ENCODE results near the gene PEDS1. TPM values are rescaled to one million over a fixed set of nuclear protein-coding genes. Genes with fewer than 3 reads are reported as not detected.

Gene PEDS1
- total RNA-seq, 1 donor from 2014 or later = 44.1 TPM

DNA sequence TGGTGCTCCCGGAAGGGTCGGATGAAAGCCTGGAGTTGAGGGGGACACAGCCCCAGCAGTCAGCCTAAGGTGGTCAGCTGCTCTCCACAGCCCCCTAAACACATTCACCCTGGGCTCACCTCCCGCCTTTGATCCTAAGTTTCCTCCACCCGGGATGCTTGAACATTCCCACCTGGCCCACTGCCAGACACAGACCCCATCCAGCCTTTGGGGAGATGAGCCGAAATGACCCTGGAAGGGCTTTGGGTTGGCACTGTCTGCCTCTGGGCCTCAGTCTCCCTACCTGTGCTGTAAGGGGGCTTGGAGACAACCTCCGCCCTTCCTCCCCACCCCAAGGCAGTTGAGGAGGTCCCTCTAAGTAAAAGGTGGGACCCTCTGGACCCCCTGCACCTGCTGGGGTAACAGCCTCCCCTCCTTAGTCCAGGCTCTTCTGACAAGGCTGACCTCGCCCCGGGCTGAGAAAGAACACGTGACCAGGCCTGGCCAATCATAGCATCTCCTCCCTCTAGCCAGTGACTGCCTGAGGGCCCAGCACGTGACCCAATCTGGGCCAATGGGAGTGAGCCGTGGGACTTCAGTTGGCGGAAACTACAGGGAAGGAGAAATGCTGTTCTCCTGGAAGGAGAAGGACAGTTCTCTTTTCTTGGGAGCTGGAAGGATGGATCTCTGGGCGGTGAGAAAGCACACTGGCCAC, 23.7 kb downstream of the PEDS1 start:
- peak overlapping the region; percentile 16 for H3K27ac Mint-ChIP-seq (ENCODE audit: unreplicated experiment)
- Histone ChIP-seq H4K20me1 (ENCODE audit: insufficient read depth, low read length) (peaks cover 62% of the 10 kb centered on the region), H3K27ac (ENCODE audit: low read depth, low read length) (peak overlapping the region; percentile 22)

DNA sequence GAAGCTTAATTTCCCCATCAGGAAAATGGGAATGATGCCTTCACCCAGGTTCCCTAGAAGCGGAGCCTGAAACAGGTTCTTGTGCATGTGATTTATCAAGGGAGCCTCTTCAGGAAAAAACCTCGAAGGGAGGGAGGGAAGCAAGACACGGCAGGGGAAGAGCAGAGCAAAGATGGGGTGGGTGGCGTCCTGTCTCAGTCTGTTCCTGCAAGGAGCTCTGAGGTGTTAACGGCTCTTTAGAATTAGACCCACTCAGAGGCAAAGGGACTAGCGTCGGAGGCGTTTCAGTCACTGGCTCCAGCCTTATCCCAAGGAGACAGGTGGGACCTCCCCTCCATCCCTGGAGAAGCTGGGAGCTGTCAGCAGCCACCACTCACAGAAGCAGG, 25.0 kb downstream of the PEDS1 start:
- FAIRE-seq = no peak

More for the DNA sequence above, 23.7 kb downstream of the PEDS1 start:
- Mint-ChIP-seq H3K27me3 (ENCODE audit: low read depth, unreplicated experiment) (no peaks in the 10 kb centered on the region), H3K4me1 (ENCODE audit: low read depth, unreplicated experiment) (peaks cover 13% of the 10 kb centered on the region), H3K36me3 (ENCODE audit: low read depth, unreplicated experiment) (peaks cover 37% of the 10 kb centered on the region), H3K9me3 (ENCODE audit: unreplicated experiment) (no peaks in the 10 kb centered on the region), H3K4me3 (ENCODE audit: unreplicated experiment) (no peak overlapping the region)
- Histone ChIP-seq H3K79me2 (ENCODE audit: insufficient read depth, low read length) (peaks cover 37% of the 10 kb centered on the region), H3K36me3 (ENCODE audit: insufficient read depth, low read length) (peaks cover 36% of the 10 kb centered on the region), H3K27me3 (ENCODE audit: insufficient read depth, low read length) (no peaks in the 10 kb centered on the region), H2AFZ (ENCODE audit: low read depth, low read length) (no peak overlapping the region), H3K4me2 (ENCODE audit: low read length) (peak overlapping the region; percentile 45), H3K4me3 (ENCODE audit: insufficient read depth, low read depth, low read length) (no peak overlapping the region), H3K4me1 (ENCODE audit: insufficient read depth, low read length) (peaks cover 14% of the 10 kb centered on the region), H3K9me3 (ENCODE audit: insufficient read depth, low read depth, low read length) (no peaks in the 10 kb centered on the region), H3K9ac (ENCODE audit: low read length) (no peak overlapping the region)
- TF ChIP-seq EZH2 (IDR thresholded peaks at IDR 0.05; ENCODE audit: insufficient read depth, low read length) = no peak
- TF ChIP-seq, protein P1, sequence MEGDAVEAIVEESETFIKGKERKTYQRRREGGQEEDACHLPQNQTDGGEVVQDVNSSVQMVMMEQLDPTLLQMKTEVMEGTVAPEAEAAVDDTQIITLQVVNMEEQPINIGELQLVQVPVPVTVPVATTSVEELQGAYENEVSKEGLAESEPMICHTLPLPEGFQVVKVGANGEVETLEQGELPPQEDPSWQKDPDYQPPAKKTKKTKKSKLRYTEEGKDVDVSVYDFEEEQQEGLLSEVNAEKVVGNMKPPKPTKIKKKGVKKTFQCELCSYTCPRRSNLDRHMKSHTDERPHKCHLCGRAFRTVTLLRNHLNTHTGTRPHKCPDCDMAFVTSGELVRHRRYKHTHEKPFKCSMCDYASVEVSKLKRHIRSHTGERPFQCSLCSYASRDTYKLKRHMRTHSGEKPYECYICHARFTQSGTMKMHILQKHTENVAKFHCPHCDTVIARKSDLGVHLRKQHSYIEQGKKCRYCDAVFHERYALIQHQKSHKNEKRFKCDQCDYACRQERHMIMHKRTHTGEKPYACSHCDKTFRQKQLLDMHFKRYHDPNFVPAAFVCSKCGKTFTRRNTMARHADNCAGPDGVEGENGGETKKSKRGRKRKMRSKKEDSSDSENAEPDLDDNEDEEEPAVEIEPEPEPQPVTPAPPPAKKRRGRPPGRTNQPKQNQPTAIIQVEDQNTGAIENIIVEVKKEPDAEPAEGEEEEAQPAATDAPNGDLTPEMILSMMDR (IDR thresholded peaks at IDR 0.05; ENCODE audit: insufficient read depth, low read depth, low read length) = no peak
- DNase-seq (ENCODE audit: low read depth) (no peak), FAIRE-seq (no peak)

More for the DNA sequence above, 25.0 kb downstream of the PEDS1 start:
- TF ChIP-seq, protein P1 (IDR thresholded peaks at IDR 0.05; ENCODE audit: insufficient read depth, low read depth, low read length) = no peak
- no peak for TF ChIP-seq EZH2 (IDR thresholded peaks at IDR 0.05; ENCODE audit: insufficient read depth, low read length)
- Mint-ChIP-seq H3K4me3 (ENCODE audit: unreplicated experiment) (no peak overlapping the region), H3K9me3 (ENCODE audit: unreplicated experiment) (peaks cover 1% of the 10 kb centered on the region), H3K4me1 (ENCODE audit: low read depth, unreplicated experiment) (peaks cover 13% of the 10 kb centered on the region), H3K27me3 (ENCODE audit: low read depth, unreplicated experiment) (no peaks in the 10 kb centered on the region), H3K36me3 (ENCODE audit: low read depth, unreplicated experiment) (peaks cover 40% of the 10 kb centered on the region), H3K27ac (ENCODE audit: unreplicated experiment) (no peak overlapping the region)
- Histone ChIP-seq H3K4me2 (ENCODE audit: low read length) (no peak overlapping the region), H4K20me1 (ENCODE audit: insufficient read depth, low read length) (peaks cover 56% of the 10 kb centered on the region), H3K27me3 (ENCODE audit: insufficient read depth, low read length) (no peaks in the 10 kb centered on the region), H3K9ac (ENCODE audit: low read length) (no peak overlapping the region), H3K4me1 (ENCODE audit: insufficient read depth, low read length) (peaks cover 14% of the 10 kb centered on the region), H3K9me3 (ENCODE audit: insufficient read depth, low read depth, low read length) (no peaks in the 10 kb centered on the region), H3K27ac (ENCODE audit: low read depth, low read length) (no peak overlapping the region), H3K4me3 (ENCODE audit: insufficient read depth, low read depth, low read length) (no peak overlapping the region), H3K36me3 (ENCODE audit: insufficient read depth, low read length) (peaks cover 46% of the 10 kb centered on the region), H2AFZ (ENCODE audit: low read depth, low read length) (no peak overlapping the region), H3K79me2 (ENCODE audit: insufficient read depth, low read length) (peaks cover 30% of the 10 kb centered on the region)
- DNase-seq (ENCODE audit: low read depth) = no peak
